Mammary epithelial cell (primary cell): Measurements from ENCODE around the gene ABR.
"Not testable (repeated sequence)": the region's sequence is repeated elsewhere in the genome, so short reads cannot be mapped to it uniquely, and the experiment has no call there.

Experiments used
- CTCF ChIP-seq, 2 donors: IDR thresholded peaks in 1 of 2; conservative IDR thresholded peaks in 1 of 2; 2 replicates each; pipeline ENCODE4 v1.5.1; 2011 to 2012; ENCODE audit warnings: inconsistent platforms in 2 of 2, low read length in 2 of 2, mild to moderate bottlenecking in 2 of 2, control low read depth in 1 of 2, low read depth in 1 of 2; ENCODE audit not compliant: insufficient read depth in 1 of 2; ENCODE audit errors: extremely low read depth in 1 of 2
- EZH2 ChIP-seq: IDR thresholded peaks from 2 replicates; pipeline ENCODE4 v1.6.1; 2012; ENCODE audit warnings: low read length, inconsistent platforms, borderline replicate concordance

DNA sequence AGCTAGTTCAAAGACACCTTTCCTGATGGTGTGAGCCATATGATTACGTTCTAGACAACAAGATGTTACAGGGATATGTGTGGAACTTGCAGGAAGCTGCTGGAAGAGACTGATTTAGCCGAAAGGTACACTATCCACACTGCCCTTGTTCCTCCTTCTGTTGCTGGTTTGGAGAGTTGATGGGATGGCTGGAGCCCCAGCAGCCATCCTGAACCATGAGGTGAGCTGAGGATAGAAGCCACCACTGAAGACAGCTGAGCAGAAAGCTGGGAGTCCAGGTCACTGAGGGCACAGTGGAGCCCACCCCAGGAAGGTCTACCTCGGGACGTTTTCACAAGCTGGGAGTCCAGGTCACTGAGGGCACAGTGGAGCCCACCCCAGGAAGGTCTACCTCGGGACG is 51.3 kb downstream of the ABR start:
- not testable (repeated sequence) for TF ChIP-seq CTCF (conservative IDR thresholded peaks at IDR 0.05 in 1 of 2, IDR thresholded peaks at IDR 0.05 in 1 of 2; ENCODE audit: extremely low read depth in 1 of 2, insufficient read depth in 1 of 2, low read depth in 1 of 2, low read length in 2 of 2); EZH2
